ENCODE data around the gene KLHL29.

The KLHL29 gene

GRCh38 chr2:23686405-23687029 is 301.5 kb downstream of the KLHL29 start:
- Histone ChIP-seq H3K4me1 (ENCODE audit: control insufficient read depth in 1 of 2, insufficient read depth in 2 of 2, low read length in 2 of 2) (no peaks in the 10 kb centered on the region), H3K27ac (ENCODE audit: low read length) (no peak overlapping the region), H3K27me3 (ENCODE audit: low read depth, low read length) (no peaks in the 10 kb centered on the region), H3K36me3 (ENCODE audit: control insufficient read depth in 1 of 2, insufficient read depth in 2 of 2, low read length in 2 of 2) (peaks cover 4 to 22% of the 10 kb centered on the region in 2 donors), H3K9me3 (ENCODE audit: control insufficient read depth in 1 of 2, low read length in 2 of 2) (no peaks in the 10 kb centered on the region), H3K4me3 (ENCODE audit: low read depth in 1 of 2, low read length in 2 of 2) (no peak overlapping the region)

DNA sequence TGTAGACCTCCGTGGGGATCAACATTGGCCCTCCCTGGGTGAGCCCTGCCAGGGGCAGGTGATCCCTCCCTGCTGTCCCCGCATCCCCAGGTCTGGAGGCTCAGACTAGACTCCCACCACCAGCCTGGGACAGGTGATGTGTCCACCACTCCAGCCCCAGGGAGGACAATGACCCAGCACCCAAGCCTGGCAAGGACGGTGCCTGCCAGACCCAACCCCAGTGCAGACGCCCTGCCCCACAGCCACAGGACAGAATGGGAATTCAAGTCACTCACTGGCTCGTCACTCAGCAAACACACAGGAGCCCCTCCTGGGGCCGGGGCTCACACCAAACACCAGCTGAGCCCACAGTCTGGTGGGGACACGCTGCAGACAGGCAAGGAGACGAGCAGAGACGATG is 302.2 kb downstream of the KLHL29 start:
- no peaks in the 10 kb centered on the region for H3K9me3 ChIP-seq (ENCODE audit: control insufficient read depth in 1 of 2, low read length in 2 of 2)
- no peak overlapping the region for H3K4me3 ChIP-seq (ENCODE audit: low read depth in 1 of 2, low read length in 2 of 2)
- H3K4me1 ChIP-seq (ENCODE audit: control insufficient read depth in 1 of 2, insufficient read depth in 2 of 2, low read length in 2 of 2): no peaks in the 10 kb centered on the region
- H3K27me3 ChIP-seq (ENCODE audit: low read depth, low read length): no peaks in the 10 kb centered on the region
- H3K36me3 ChIP-seq (ENCODE audit: control insufficient read depth in 1 of 2, insufficient read depth in 2 of 2, low read length in 2 of 2): peaks cover 4 to 29% of the 10 kb centered on the region in 2 donors
- H3K27ac ChIP-seq (ENCODE audit: low read length): no peak overlapping the region

DNA sequence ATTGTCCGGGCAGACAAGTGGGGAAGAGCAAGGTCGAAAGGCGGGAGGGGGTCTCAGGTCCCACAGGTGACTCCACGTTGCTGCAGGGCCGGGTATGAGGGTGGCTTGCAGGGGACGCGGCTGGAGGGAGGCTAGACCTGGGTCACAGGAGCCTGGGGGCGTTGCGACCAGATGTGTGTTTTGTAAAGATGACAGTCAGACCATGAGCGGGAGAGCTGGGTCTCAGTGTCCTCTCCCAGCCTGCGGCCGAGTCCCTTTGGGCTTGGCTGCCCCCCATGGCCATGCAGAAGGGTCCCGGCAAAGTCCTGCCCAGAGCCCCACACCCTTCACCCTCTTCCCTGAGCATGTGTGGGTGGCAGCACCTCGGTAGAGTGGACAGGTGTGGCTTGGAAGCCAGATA is 302.7 kb downstream of the KLHL29 start:
- Histone ChIP-seq H3K4me1 (ENCODE audit: control insufficient read depth in 1 of 2, insufficient read depth in 2 of 2, low read length in 2 of 2) (no peaks in the 10 kb centered on the region), H3K4me3 (ENCODE audit: low read depth in 1 of 2, low read length in 2 of 2) (no peak overlapping the region), H3K36me3 (ENCODE audit: control insufficient read depth in 1 of 2, insufficient read depth in 2 of 2, low read length in 2 of 2) (peaks cover 4 to 34% of the 10 kb centered on the region in 2 donors), H3K27ac (ENCODE audit: low read length) (no peak overlapping the region), H3K27me3 (ENCODE audit: low read depth, low read length) (no peaks in the 10 kb centered on the region), H3K9me3 (ENCODE audit: control insufficient read depth in 1 of 2, low read length in 2 of 2) (no peaks in the 10 kb centered on the region)

DNA sequence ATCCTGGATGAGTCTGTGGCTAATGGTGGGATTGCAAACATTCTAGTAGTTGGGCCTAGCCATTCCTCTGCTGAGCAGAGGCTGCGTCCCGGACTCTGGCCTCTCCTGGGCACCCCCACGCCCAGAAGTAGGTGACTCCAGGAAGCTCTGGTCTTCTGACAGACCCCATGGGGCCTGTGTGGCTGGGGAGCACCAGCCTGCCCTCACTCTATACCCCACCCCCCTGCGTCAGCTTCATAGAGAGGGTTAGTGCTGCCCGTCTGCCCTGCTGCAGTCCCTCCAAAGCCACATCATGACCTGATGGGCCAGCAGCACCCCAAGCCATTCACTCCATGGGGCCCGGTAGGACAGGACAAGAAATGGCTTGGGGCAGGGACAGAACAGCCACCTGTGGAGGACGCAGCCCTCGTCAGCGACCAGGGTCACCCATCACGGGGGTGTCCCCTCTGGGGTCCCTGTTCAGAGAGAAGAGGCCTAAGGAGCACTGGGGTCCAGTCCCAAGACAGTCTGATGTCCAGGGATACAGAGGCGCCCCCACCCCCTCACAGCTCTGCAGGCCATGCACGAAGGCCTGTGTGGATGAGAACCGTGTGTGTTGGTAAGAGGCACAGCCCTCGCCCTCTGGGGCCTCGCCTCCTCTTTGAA is 303.6 kb downstream of the KLHL29 start:
- H3K9me3 ChIP-seq (ENCODE audit: control insufficient read depth in 1 of 2, low read length in 2 of 2): no peaks in the 10 kb centered on the region

DNA sequence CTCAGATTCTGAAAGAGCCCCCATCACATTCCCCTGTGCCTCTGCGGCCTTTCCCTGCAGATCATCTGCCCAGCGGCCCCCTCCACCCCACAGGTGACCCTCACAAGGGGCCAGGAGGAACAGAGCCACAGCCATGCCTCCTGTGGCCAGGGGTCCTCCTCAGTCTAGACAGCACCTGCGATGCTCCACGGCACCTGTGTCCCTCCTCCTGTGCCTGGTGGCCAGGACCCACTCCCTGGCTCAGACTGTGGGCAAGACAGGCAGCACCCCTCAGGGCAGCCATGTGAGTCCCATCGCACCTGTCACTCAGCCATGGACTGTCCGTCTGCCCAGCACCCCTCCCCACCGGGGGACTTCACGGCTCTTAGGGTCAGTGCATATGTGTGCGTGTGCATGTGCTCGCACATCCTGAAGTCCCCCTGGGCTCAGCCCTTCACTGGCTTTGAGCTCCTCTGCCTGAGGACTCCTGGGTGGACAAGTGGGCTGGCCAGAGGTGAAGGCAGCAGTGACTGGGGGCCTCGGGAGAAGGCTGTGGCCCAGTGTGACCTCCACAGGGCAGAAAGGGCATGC is 304.2 kb downstream of the KLHL29 start:
- Histone ChIP-seq H3K4me1 (ENCODE audit: control insufficient read depth in 1 of 2, insufficient read depth in 2 of 2, low read length in 2 of 2) (no peaks in the 10 kb centered on the region), H3K36me3 (ENCODE audit: control insufficient read depth in 1 of 2, insufficient read depth in 2 of 2, low read length in 2 of 2) (peaks cover 4 to 48% of the 10 kb centered on the region in 2 donors), H3K27ac (ENCODE audit: low read length) (no peak overlapping the region), H3K27me3 (ENCODE audit: low read depth, low read length) (no peaks in the 10 kb centered on the region), H3K4me3 (ENCODE audit: low read depth in 1 of 2, low read length in 2 of 2) (no peak overlapping the region), H3K9me3 (ENCODE audit: control insufficient read depth in 1 of 2, low read length in 2 of 2) (no peaks in the 10 kb centered on the region)

More for the DNA sequence above, 303.6 kb downstream of the KLHL29 start:
- Histone ChIP-seq H3K4me3 (ENCODE audit: low read depth in 1 of 2, low read length in 2 of 2) (no peak overlapping the region), H3K36me3 (ENCODE audit: control insufficient read depth in 1 of 2, insufficient read depth in 2 of 2, low read length in 2 of 2) (peaks cover 4 to 43% of the 10 kb centered on the region in 2 donors), H3K4me1 (ENCODE audit: control insufficient read depth in 1 of 2, insufficient read depth in 2 of 2, low read length in 2 of 2) (no peaks in the 10 kb centered on the region), H3K27me3 (ENCODE audit: low read depth, low read length) (no peaks in the 10 kb centered on the region), H3K27ac (ENCODE audit: low read length) (no peak overlapping the region)

GRCh38 chr2:23689891-23690290 is 304.9 kb downstream of the KLHL29 start:
- Histone ChIP-seq H3K4me1 (ENCODE audit: control insufficient read depth in 1 of 2, insufficient read depth in 2 of 2, low read length in 2 of 2) (no peaks in the 10 kb centered on the region), H3K4me3 (ENCODE audit: low read depth in 1 of 2, low read length in 2 of 2) (no peak overlapping the region), H3K36me3 (ENCODE audit: control insufficient read depth in 1 of 2, insufficient read depth in 2 of 2, low read length in 2 of 2) (peaks cover 8 to 55% of the 10 kb centered on the region in 2 donors), H3K9me3 (ENCODE audit: control insufficient read depth in 1 of 2, low read length in 2 of 2) (no peaks in the 10 kb centered on the region), H3K27ac (ENCODE audit: low read length) (no peak overlapping the region), H3K27me3 (ENCODE audit: low read depth, low read length) (no peaks in the 10 kb centered on the region)

GRCh38 chr2:23690421-23691105 is 305.6 kb downstream of the KLHL29 start:
- peaks cover 8 to 57% of the 10 kb centered on the region in 2 donors for H3K36me3 ChIP-seq (ENCODE audit: control insufficient read depth in 1 of 2, insufficient read depth in 2 of 2, low read length in 2 of 2)
- H3K27me3 ChIP-seq (ENCODE audit: low read depth, low read length): no peaks in the 10 kb centered on the region
- H3K4me3 ChIP-seq (ENCODE audit: low read depth in 1 of 2, low read length in 2 of 2): no peak overlapping the region
- no peak overlapping the region for H3K27ac ChIP-seq (ENCODE audit: low read length)
- H3K9me3 ChIP-seq (ENCODE audit: control insufficient read depth in 1 of 2, low read length in 2 of 2): no peaks in the 10 kb centered on the region
- no peaks in the 10 kb centered on the region for H3K4me1 ChIP-seq (ENCODE audit: control insufficient read depth in 1 of 2, insufficient read depth in 2 of 2, low read length in 2 of 2)

DNA sequence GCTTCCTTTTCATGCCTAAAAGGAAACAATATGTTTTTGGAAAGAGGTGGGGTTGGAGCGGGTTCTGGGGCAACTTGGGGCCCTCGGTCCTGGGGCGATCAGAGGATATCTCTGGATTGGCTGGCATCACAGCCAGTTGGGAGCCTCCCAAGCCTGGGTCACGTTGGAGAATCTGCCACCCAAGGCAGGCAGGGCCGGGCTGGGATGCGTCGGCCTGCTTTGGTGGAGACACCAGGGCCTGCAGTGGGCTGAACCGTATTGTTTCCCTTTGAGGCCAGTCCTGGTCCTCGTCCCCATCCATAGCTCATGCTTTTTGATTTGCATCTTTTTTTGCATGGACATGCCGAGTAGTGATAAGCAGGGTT is 306.1 kb downstream of the KLHL29 start:
- Histone ChIP-seq H3K4me1 (ENCODE audit: control insufficient read depth in 1 of 2, insufficient read depth in 2 of 2, low read length in 2 of 2) (no peaks in the 10 kb centered on the region), H3K27me3 (ENCODE audit: low read depth, low read length) (no peaks in the 10 kb centered on the region), H3K4me3 (ENCODE audit: low read depth in 1 of 2, low read length in 2 of 2) (no peak overlapping the region), H3K9me3 (ENCODE audit: control insufficient read depth in 1 of 2, low read length in 2 of 2) (no peaks in the 10 kb centered on the region), H3K27ac (ENCODE audit: low read length) (no peak overlapping the region), H3K36me3 (ENCODE audit: control insufficient read depth in 1 of 2, insufficient read depth in 2 of 2, low read length in 2 of 2) (peaks cover 8 to 62% of the 10 kb centered on the region in 2 donors)

DNA sequence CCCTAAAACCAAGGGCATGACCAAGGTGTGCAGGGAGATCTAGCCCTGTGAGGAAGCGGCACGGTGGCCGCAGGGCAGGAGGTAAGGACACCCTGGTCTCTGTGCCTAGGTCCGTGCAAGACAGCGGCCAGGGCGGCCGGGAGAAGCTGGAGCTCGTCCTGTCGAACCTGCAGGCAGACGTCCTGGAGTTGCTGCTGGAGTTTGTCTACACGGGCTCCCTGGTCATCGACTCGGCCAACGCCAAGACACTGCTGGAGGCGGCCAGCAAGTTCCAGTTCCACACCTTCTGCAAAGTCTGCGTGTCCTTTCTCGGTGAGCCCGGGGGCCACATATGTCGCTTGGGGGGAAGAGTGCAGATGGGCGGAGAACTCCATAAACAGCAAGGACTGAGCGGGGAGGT is 306.6 kb downstream of the KLHL29 start:
- H3K36me3 ChIP-seq (ENCODE audit: control insufficient read depth in 1 of 2, insufficient read depth in 2 of 2, low read length in 2 of 2): peaks cover 8 to 66% of the 10 kb centered on the region in 2 donors
- no peak overlapping the region for H3K27ac ChIP-seq (ENCODE audit: low read length)
- H3K9me3 ChIP-seq (ENCODE audit: control insufficient read depth in 1 of 2, low read length in 2 of 2): no peaks in the 10 kb centered on the region
- no peaks in the 10 kb centered on the region for H3K4me1 ChIP-seq (ENCODE audit: control insufficient read depth in 1 of 2, insufficient read depth in 2 of 2, low read length in 2 of 2)
- H3K4me3 ChIP-seq (ENCODE audit: low read depth in 1 of 2, low read length in 2 of 2): no peak overlapping the region
- H3K27me3 ChIP-seq (ENCODE audit: low read depth, low read length): no peaks in the 10 kb centered on the region

GRCh38 chr2:23692263-23692662 is 307.3 kb downstream of the KLHL29 start:
- no peaks in the 10 kb centered on the region for H3K4me1 ChIP-seq (ENCODE audit: control insufficient read depth in 1 of 2, insufficient read depth in 2 of 2, low read length in 2 of 2)
- H3K4me3 ChIP-seq (ENCODE audit: low read depth in 1 of 2, low read length in 2 of 2): no peak overlapping the region
- no peaks in the 10 kb centered on the region for H3K27me3 ChIP-seq (ENCODE audit: low read depth, low read length)
- H3K27ac ChIP-seq (ENCODE audit: low read length): no peak overlapping the region
- peaks cover 4 to 67% of the 10 kb centered on the region in 2 donors for H3K36me3 ChIP-seq (ENCODE audit: control insufficient read depth in 1 of 2, insufficient read depth in 2 of 2, low read length in 2 of 2)
- H3K9me3 ChIP-seq (ENCODE audit: control insufficient read depth in 1 of 2, low read length in 2 of 2): no peaks in the 10 kb centered on the region

GRCh38 chr2:23692851-23693605 is 308.0 kb downstream of the KLHL29 start:
- Histone ChIP-seq H3K27me3 (ENCODE audit: low read depth, low read length) (no peaks in the 10 kb centered on the region), H3K27ac (ENCODE audit: low read length) (no peak overlapping the region), H3K4me3 (ENCODE audit: low read depth in 1 of 2, low read length in 2 of 2) (no peak overlapping the region), H3K36me3 (ENCODE audit: control insufficient read depth in 1 of 2, insufficient read depth in 2 of 2, low read length in 2 of 2) (peaks cover 4 to 69% of the 10 kb centered on the region in 2 donors), H3K4me1 (ENCODE audit: control insufficient read depth in 1 of 2, insufficient read depth in 2 of 2, low read length in 2 of 2) (peaks cover 3 to 4% of the 10 kb centered on the region in 2 donors), H3K9me3 (ENCODE audit: control insufficient read depth in 1 of 2, low read length in 2 of 2) (no peaks in the 10 kb centered on the region)
